Body of pancreas (tissue), 4 donors: ENCODE results near the gene SYNPO.

Source experiments
- POLR2A ChIP-seq, 3 donors: fragments of 450-650 bp; IDR thresholded peaks; one replicate each; pipeline ENCODE4 v1.6.1; 2016; ENCODE audit warnings: antibody characterized with exemption in 3 of 3, mild to moderate bottlenecking in 2 of 3
- TF ChIP-seq, protein P1 (sequence below), 7 experiments: fragments of 450-650 bp in 4 of 7; fragments of 200-600 bp in 3 of 7; sonication (generic) in 3 of 7; IDR thresholded peaks; one replicate each; pipeline ENCODE4 v1.5.1; 2016 to 2019; ENCODE audit warnings: antibody characterized with exemption in 7 of 7

DNA sequence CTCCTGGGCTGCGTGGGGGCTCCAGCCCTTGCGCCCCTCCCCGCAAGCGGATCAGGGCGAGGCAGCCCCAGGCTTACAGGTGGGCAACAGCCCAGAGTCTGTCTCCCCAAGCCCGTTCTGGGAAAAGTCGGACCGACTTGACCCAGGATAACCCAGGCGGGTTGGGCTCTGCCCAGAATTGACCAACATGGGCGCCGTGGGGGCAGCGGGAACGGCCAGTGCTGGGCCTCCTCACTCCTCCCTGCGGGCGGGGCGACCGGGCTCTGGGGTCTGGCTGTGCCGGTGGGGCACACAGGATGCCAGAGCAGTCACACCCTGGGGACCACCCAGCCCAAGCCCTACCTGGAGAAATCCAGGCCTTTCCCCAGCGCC is 15.3 kb upstream of the SYNPO start:
- TF ChIP-seq, protein P1, sequence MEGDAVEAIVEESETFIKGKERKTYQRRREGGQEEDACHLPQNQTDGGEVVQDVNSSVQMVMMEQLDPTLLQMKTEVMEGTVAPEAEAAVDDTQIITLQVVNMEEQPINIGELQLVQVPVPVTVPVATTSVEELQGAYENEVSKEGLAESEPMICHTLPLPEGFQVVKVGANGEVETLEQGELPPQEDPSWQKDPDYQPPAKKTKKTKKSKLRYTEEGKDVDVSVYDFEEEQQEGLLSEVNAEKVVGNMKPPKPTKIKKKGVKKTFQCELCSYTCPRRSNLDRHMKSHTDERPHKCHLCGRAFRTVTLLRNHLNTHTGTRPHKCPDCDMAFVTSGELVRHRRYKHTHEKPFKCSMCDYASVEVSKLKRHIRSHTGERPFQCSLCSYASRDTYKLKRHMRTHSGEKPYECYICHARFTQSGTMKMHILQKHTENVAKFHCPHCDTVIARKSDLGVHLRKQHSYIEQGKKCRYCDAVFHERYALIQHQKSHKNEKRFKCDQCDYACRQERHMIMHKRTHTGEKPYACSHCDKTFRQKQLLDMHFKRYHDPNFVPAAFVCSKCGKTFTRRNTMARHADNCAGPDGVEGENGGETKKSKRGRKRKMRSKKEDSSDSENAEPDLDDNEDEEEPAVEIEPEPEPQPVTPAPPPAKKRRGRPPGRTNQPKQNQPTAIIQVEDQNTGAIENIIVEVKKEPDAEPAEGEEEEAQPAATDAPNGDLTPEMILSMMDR (IDR thresholded peaks at IDR 0.05), result no peak
- TF ChIP-seq POLR2A (IDR thresholded peaks at IDR 0.05), result peak in 1 of 3 donors; percentile 18
